K562 (cell line): Measurements from ENCODE around the gene ABT1. TPM values are rescaled to one million over a fixed set of nuclear protein-coding genes. Genes with fewer than 3 reads are reported as not detected.

Source experiments
- BDP1 ChIP-seq: IDR thresholded peaks from 3 replicates; pipeline ENCODE4 v1.6.1; 2011; ENCODE audit not compliant: insufficient read length, insufficient read depth
- BMI1 ChIP-seq: fragments of 150-350 bp; IDR thresholded peaks from 2 replicates; pipeline ENCODE4 v1.6.1; 2014; ENCODE audit warnings: low read length
- CGGBP1 ChIP-seq: fragments of 250-450 bp; sonication (Bioruptor Pico); IDR thresholded peaks from 2 replicates; pipeline ENCODE4 v1.9.0; 2021; ENCODE audit warnings: mild to moderate bottlenecking
- ETV6 ChIP-seq, 3 experiments: fragments of 150-350 bp in 1 of 3; sonication (generic) in 1 of 3; formaldehyde crosslinking in 1 of 3; IDR thresholded peaks; 2 replicates each; pipeline versions ENCODE4 v1.6.1 to v1.8.0; 2014 to 2022; ENCODE audit warnings: borderline replicate concordance in 2 of 3, low read depth in 2 of 3, antibody characterized with exemption in 1 of 3, low read length in 1 of 3, mild to moderate bottlenecking in 1 of 3, missing genetic modification reagents in 1 of 3
- GTF2A2 ChIP-seq: IDR thresholded peaks from 2 replicates; pipeline ENCODE4 v1.6.1; 2016; ENCODE audit warnings: mild to moderate bottlenecking, missing genetic modification characterization, missing compliant biosample characterization
- MCM3 ChIP-seq: fragments of 450-650 bp; IDR thresholded peaks from 2 replicates; pipeline ENCODE4 v1.6.1; 2016
- MEIS2 ChIP-seq: fragments of 450-650 bp; IDR thresholded peaks from 2 replicates; pipeline ENCODE4 v1.6.1; 2014; ENCODE audit warnings: mild to moderate bottlenecking; ENCODE audit not compliant: partially characterized antibody
- MLX ChIP-seq, 2 experiments: fragments of 450-650 bp in 1 of 2; sonication (generic) in 1 of 2; formaldehyde crosslinking; conservative IDR thresholded peaks; 2 replicates each; pipeline versions ENCODE4 v1.4.0 to v1.8.1; 2020 to 2022; ENCODE audit warnings: mild to moderate bottlenecking in 1 of 2, missing genetic modification reagents in 1 of 2
- NR2C2 ChIP-seq, 2 experiments: fragments of 200-800 bp in 1 of 2; sonication (Bioruptor generic) in 1 of 2; sonication (generic) in 1 of 2; formaldehyde crosslinking in 1 of 2; IDR thresholded peaks; 2 replicates each; pipeline versions ENCODE4 v1.6.1 to v1.8.0; 2016 to 2022; ENCODE audit warnings: mild to moderate bottlenecking in 1 of 2, missing compliant biosample characterization in 1 of 2, missing genetic modification characterization in 1 of 2, missing genetic modification reagents in 1 of 2
- PCBP1 ChIP-seq: fragments of 200-400 bp; formaldehyde crosslinking; IDR thresholded peaks from 2 replicates; pipeline ENCODE4 v1.6.1; 2018; ENCODE audit warnings: mild to moderate bottlenecking, low read depth, low read length; ENCODE audit not compliant: poor library complexity, severe bottlenecking
- PTBP1 ChIP-seq: fragments of 200-400 bp; formaldehyde crosslinking; IDR thresholded peaks from 2 replicates; pipeline ENCODE4 v1.6.1; 2017; ENCODE audit warnings: low read depth, low read length
- RFX1 ChIP-seq: fragments of 450-650 bp; IDR thresholded peaks from 2 replicates; pipeline ENCODE4 v1.6.1; 2016; ENCODE audit warnings: mild to moderate bottlenecking, moderate library complexity
- RFX7 ChIP-seq: fragments of 250-450 bp; sonication (Bioruptor Pico); IDR thresholded peaks from 2 replicates; pipeline ENCODE4 v1.5.1; 2021; ENCODE audit warnings: mild to moderate bottlenecking
- RNF219 ChIP-seq: fragments of 250-450 bp; sonication (Bioruptor Pico); IDR thresholded peaks from 2 replicates; pipeline ENCODE4 v1.5.0; 2022; ENCODE audit warnings: mild to moderate bottlenecking
- TSHZ1 ChIP-seq: fragments of 250-450 bp; sonication (Bioruptor Pico); IDR thresholded peaks from 2 replicates; pipeline ENCODE4 v1.4.0; 2020; ENCODE audit warnings: mild to moderate bottlenecking, moderate library complexity
- ZBTB33 ChIP-seq: sonication (generic); formaldehyde crosslinking; IDR thresholded peaks from 2 replicates; pipeline ENCODE4 v1.8.1; 2023; ENCODE audit warnings: mild to moderate bottlenecking, missing genetic modification reagents
- ZNF785 ChIP-seq: fragments of 250-450 bp; sonication (Bioruptor Pico); IDR thresholded peaks from 2 replicates; pipeline ENCODE4 v1.4.0; 2020; ENCODE audit warnings: mild to moderate bottlenecking
- polyA plus RNA-seq, 8 experiments: library from polyadenylated mRNA; depleted of rRNA in 4 of 8; stranded (reverse) in 5 of 8; unstranded in 3 of 8; fragments of >200 nt; fragmentation: Nextera tagmentation in 2 of 8; fragmentation: Illumina TruSeq in 1 of 8; extraction: Ambion mirVana in 2 of 8; extraction: Trizol in 1 of 8; gene quantifications; 2 replicates each; pipeline versions ENCODE4 v1.2.1 to v1.2.3, GENCODE V29; 2011 to 2014; ENCODE audit warnings: inconsistent platforms in 1 of 8, missing spikeins in 1 of 8
- total RNA-seq, 7 experiments: library from RNA; depleted of rRNA in 6 of 7; stranded (reverse); fragments of >200 nt in 6 of 7; fragmentation: Illumina TruSeq in 2 of 7; extraction: Trizol in 2 of 7; gene quantifications; 2 replicates each; pipeline versions ENCODE4 v1.2.1 to v1.2.3, GENCODE V29; 2011 to 2021; ENCODE audit warnings: low replicate concordance in 1 of 7

The ABT1 gene
- total and polyA plus RNA-seq, 9 of the 15 experiments (the other 6 are each of a cell fraction or from before 2014, with no cell fraction given), result 8.8 to 52.7 (median 40.7) TPM

GRCh38 chr6:26594730-26595632 lies 1.8 kb upstream of the ABT1 start (continued):
- TF ChIP-seq BDP1, result peak; percentile 42
- 0 out of 4 replicates have a peak, but pooled peaks of 1 of the 2 experiments have one; percentile 22 for TF ChIP-seq MLX (CRISPR knock-in tag; conservative IDR thresholded peaks at IDR 0.05)
- no peak for TF ChIP-seq BMI1
- no peak for TF ChIP-seq RFX7 (CRISPR knock-in tag)
- no peak for TF ChIP-seq ZNF785 (CRISPR knock-in tag)
- no peak for TF ChIP-seq TSHZ1 (CRISPR knock-in tag)
- no peak for TF ChIP-seq MEIS2
- no peak for TF ChIP-seq MCM3
- TF ChIP-seq NR2C2 (CRISPR knock-in tag; IDR thresholded peaks at IDR 0.05), result no peak
- no peak for TF ChIP-seq NR2C2 (tag; IDR thresholded peaks at IDR 0.05)
- TF ChIP-seq ETV6 (IDR thresholded peaks at IDR 0.05; ENCODE audit: borderline replicate concordance in 1 of 2, low read depth in 2 of 2, low read length in 1 of 2), result peak; percentile 25 to 54; a peak in 1 of 4 replicates
- TF ChIP-seq ETV6 (CRISPR knock-in tag; IDR thresholded peaks at IDR 0.05; ENCODE audit: borderline replicate concordance), result no peak
- TF ChIP-seq RNF219, result no peak
- no peak for TF ChIP-seq CGGBP1 (CRISPR knock-in tag)
- TF ChIP-seq ZBTB33, result no peak; the same call in 1 of the 2 replicates
- 0 out of 2 replicates have a peak, but pooled peaks have one; percentile 6 for TF ChIP-seq RFX1
- no peak for TF ChIP-seq PCBP1
- TF ChIP-seq PTBP1, result no peak
- no peak for TF ChIP-seq GTF2A2
